AG08396 (cell line): ENCODE measurements around the gene ABCA3.

Source experiments
- DNase-seq: peaks from one replicate; pipeline ENCODE4 v3.0.0; 2012; ENCODE audit warnings: low spot score, mixed read lengths

Gene ABCA3

DNA sequence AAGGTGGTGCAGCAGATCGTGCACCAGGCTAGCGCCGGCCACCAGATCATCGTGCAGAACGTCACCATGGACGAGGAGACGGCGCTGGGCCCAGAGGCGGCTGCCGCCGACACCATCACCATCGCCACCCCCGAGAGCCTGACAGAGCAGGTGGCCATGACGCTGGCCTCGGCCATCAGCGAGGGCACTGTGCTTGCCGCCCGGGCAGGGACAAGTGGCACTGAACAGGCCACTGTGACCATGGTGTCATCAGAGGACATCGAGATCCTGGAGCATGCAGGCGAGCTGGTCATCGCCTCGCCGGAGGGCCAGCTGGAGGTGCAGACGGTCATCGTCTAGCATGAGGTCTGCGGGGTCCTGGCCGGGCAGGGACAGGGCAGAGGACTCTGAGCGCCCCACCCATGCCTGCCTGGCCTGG lies 105.3 kb downstream of the ABCA3 start:
- DNase-seq = no peak

DNA sequence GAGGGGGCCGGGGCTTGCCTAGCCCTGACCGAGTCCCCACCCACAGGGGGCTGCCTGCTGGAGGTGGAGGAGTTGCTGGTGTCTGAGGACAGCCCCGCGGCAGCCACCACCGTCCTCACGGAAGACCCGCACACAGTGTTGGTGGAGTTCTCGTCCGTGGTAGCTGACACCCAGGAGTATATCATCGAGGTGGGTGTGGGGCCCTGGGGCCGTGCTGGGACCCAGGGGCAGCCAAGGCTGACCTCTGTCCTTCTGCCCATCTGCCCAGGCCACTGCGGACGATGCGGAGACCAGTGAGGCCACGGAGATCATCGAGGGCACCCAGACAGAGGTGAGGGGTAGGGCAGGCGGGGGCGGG lies 105.7 kb downstream of the ABCA3 start:
- DNase-seq = no peak

DNA sequence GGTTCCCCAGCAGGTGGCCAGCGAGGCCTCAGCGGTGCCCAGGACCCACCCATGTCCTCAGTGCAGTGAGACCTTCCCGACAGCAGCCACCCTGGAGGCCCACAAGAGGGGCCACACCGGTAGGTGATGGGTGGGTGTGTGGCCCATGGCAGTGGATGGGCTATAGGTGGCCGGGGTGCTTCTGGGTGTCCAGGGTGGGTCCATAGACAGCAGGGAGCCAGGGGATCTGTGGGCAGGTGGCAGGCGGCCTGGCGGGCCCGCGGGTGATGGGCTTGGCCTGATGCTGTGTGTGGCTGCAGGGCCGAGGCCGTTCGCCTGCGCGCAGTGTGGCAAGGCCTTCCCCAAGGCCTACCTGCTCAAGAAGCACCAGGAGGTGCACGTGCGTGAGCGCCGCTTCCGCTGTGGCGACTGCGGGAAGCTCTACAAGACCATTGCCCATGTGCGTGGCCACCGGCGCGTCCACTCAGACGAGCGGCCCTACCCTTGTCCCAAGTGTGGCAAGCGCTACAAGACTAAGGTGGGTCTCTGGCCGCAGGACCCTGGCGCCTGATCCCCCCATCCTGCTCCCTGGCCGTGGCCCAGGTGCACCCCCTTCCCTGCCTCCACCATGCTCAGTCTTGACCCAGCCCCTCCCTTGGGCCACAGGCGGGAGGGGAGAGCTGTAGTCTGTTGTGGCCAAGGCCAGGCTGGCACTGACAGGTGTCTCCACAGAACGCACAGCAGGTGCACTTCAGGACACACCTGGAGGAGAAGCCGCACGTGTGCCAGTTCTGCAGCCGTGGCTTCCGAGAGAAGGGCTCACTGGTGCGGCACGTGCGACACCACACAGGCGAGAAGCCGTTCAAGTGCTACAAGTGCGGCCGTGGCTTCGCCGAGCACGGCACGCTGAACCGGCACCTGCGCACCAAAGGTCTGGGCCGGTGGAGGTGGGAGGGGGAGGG lies 106.4 kb downstream of the ABCA3 start:
- no peak for DNase-seq

DNA sequence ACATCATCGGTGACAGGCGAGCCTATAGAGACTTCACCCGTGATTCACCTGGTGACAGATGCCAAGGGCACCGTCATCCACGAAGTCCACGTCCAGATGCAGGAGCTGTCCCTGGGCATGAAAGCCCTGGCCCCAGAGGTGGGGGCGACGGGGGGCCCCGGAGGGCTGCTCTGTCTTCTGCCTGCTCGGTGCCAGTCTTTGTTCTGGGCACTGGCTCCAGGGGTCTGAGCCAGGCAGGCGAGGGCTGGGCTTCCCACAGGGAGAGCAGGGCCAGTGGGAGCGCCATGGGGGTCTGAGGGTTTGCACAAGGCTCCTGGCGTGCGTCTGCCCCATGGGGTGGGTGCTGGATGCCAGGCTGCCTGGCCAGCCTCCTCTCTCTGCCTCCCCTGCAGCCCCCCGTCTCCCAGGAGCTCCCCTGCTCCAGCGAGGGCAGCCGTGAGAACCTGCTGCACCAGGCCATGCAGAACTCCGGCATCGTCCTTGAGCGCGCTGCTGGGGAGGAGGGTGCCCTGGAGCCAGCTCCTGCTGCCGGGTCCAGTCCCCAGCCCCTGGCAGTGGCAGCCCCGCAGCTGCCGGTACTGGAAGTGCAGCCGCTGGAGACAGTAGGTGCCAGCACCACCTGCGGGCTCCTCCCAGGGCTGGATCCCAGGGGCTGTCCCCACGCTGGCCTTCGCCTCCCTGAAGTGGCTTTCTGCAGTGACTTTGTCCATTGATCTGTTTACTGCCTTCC lies 107.3 kb downstream of the ABCA3 start:
- DNase-seq = no peak

DNA sequence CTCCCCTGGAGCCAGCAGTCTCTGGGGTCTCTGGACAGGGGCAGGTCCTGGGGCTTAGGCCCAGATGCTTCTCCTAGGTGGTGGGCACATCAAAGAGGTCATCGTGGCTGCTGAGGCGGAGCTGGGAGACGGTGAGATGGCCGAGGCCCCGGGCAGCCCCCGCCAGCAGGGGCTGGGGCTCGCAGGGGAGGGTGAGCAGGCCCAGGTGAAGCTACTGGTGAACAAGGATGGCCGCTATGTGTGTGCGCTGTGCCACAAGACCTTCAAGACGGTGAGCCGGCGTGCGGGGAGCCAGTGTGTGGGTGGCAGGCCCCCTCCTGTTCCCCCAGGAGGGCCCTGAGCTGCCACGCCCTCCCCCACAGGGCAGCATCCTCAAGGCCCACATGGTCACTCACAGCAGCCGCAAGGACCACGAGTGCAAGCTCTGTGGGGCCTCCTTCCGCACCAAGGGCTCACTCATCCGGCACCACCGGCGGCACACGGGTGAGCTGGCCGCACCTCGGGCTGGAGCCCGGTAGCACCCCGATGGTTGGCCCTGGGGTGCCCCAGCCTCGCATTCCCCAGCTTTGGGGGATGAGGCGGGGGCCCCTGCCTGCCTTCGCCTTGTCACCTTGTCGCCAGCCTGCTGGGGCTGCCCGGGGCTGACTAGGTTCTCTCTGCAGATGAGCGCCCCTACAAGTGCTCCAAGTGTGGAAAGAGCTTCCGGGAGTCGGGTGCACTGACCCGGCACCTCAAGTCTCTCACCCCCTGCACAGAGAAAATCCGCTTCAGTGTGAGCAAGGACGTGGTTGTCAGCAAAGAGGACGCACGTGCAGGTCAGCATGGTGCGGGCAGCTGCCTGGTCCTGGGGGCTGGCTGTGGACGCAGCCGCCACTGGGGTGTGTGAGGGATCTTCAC lies 108.2 kb downstream of the ABCA3 start:
- no peak for DNase-seq

DNA sequence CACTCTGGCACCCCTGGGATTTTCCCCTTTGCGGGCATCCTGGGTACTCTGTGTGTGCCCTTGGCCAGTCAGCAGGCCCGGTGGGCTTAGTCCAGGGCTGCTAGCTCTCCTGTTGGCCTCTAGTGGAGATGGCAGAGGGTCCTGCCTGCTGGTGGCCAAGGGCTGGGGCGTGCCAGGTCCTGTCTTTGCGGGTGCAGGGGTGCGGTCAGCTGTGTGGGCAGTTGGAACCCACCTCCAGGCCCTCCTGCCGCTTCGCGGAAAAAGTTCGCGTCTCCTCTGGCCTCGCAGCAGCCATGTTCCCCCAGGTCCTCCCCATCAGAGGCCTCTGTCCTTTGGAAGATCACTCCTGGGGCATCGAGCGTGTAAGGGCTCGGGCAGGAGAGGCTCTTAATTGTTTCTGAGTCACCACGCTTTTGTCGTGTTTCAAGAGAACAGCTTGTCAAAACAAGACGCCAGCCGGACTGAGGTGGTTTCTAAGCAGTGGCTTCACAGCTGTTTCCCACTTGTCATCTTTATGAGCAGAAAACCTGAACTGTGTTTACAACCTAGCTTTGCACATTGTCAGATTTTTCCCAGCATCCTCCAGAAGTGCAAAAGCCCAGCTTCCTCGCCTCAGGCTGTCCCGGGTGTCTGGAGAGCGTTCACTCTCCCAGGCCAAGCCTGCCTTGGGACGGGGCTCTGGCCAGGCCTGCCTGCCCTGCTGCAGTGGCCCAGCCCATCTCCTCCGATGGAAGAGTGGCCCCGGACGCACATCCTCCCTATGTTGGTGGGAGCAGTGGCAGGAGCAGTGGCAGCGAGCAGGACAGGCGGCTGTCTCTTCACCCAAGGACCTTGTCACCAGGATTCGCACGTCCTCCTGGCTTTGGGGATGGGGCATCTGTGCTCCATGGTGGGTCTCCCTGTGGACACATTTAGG lies 109.3 kb downstream of the ABCA3 start:
- DNase-seq = no peak

DNA sequence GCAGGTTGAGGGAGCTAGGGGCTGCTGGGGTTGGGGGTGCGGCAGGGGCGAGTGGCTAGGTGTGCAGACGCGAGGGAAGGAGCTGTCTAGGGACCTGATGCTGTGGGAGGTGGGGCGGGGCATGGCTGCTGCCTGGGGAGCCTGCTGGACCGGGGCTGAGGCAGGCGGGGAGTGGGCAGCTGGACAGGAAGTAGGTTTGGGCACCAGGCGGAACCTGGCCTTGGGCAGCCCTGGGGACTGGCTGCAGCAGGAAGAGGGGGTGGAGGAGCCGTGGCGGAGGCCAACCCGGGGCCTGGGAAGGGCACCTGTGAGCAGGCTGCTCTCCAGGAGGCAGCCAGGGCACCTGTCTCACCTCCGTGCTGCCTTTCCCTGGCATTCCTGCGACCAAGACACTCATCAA lies 110.2 kb downstream of the ABCA3 start:
- DNase-seq = no peak

DNA sequence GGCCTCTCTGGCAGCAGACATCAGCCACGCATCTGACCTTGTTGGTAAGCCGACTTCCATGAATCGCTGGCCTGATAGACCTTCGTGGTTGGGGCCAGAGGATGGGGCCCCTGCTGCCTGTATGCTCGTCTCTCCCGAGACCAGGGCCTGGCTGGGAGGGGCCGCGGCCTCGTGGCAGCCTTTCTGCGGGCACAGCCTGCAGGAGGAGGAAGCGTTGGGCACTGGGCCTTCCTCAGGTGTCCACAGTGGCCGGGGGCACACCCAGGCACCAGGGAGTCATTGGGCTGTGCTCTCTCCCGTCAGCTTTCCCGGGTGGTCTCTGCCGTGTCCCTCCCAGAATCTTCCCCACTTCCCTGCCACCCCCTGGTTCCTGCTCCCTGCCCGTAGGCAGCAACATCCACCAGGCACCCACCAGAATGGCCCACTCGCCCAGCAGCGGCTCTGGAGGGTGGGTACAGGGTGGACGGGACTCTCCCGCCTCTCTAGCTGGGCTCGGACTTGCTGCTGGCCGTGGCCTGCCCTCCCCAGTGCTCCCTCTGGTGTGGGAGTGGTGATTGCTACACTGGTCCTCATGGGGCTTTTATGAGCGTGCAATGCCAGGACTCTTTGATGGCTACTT lies 110.8 kb downstream of the ABCA3 start:
- no peak for DNase-seq

DNA sequence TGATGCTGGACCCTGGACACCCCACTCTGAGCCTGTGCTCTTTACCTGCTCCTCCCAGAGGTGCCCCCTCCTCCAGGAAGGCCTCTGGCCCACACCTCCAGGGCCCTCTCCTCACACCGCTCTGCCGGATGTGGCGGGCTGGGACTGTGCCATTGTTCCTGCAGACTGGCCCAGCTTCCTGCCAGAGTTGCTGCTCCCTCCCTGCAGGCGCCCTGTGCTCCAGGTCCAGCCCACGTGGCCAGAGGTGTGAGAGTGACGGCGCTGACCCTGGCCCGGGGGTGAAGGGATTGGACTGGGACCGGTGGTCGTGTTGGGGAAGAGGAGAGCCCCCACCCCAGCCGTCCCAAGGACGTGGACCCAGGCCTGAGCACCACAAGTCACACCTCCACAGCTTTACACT lies 111.4 kb downstream of the ABCA3 start:
- no peak for DNase-seq

DNA sequence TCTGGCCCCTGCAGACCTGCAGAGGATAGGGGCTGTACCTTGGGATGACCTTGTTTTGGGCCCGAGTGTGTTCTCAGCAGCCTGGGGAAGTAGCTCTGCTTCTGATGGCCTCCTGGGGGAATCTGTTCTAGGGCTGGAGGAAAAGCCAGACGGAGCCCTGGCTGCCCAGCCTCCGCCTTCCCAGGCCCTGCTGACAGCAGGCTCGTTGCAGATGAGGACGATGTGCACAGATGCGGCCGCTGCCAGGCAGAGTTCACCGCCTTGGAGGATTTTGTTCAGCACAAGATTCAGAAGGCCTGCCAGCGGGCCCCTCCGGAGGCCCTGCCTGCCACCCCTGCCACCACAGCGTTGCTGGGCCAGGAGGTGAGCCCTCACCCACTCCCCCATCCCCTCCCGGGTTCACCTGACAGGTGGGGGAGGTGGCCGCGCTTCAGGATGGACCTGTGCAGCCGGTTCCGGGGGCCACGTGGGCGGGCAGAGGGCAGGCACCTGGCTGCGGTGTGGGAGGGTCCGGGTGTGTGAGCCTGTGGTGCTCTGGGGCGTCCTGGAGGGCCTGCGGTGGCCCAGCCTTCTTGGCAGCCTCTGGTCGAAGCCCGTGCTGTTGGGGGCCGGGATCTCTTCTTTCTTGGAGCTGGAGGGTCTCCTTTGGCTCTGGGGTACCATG lies 112.2 kb downstream of the ABCA3 start:
- no peak for DNase-seq

DNA sequence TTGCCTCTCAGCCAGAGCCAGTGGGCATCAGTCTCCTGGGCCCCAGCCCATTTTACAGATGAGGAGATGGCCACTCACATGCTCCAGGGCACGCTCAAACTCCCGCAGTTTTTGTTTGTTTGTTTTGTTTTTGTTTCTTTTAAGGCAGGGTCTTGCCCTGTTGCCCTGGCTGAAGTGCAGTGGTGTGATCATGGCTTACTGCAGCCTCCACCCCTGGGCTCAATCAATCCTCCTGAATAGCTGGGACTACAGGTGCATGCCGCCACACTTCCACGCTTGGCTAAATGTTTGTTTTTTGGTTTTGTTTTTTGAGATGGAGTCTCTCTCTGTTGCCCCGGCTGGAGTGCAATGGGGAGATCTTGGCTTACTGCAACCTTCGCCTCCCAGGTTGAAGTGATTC lies 113.6 kb downstream of the ABCA3 start:
- DNase-seq = no peak

DNA sequence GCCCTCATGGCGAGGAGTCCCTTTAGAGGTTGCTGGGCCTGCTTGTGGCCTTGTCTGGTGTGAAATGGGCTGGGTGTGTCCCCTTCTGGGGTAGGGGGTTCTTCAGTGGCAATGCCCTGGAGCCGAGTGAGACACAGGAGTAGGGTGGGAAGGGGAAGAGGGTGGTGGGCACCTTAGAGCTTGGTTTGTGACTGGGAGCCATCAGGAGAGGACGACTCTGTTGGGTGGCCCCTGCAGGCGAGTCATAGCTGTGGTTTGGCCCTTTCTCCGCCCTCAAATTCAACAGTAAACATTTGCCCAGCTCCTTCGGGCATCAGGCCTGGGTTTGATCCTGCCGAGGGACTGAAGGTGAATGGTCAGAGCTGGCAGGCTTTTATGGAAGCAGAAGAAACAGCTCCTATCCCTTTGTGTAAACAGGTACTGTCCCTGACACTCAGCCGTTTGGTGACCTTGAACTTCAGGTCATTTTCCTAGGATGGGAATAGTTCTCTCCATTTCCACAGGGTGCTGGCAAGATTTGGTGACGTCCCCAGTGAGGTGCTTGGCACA lies 114.2 kb downstream of the ABCA3 start:
- peak; percentile 53 for DNase-seq
